HG03469 (cell line): ENCODE results near the gene KCNIP2.

Experiments used
- ATAC-seq: cut with Tn5 transposase; IDR thresholded peaks from one replicate; pipeline ENCODE4 v1.9.1; 2021; ENCODE audit warnings: mild to moderate bottlenecking, moderate library complexity, moderate number of reproducible peaks; ENCODE audit not compliant: unreplicated experiment

KCNIP2 gene

GRCh38 chr10:101785801-101786200 lies 57.8 kb downstream of the KCNIP2 start:
- no peak for ATAC-seq

GRCh38 chr10:101784558-101784957 lies 59.0 kb downstream of the KCNIP2 start:
- ATAC-seq: no peak

GRCh38 chr10:101783736-101784118 lies 59.9 kb downstream of the KCNIP2 start:
- no peak for ATAC-seq

- ATAC-seq: no peak
Observed at GRCh38 chr10:101782811-101783735, 60.5 kb downstream of the KCNIP2 start, which contains the start of gene NPM3. TSS of gene NPM3 (minus strand) at chr10:101783446. CDS start at chr10:101783390, 56 bp downstream.

GRCh38 chr10:101781984-101782810 lies 61.4 kb downstream of the KCNIP2 start:
- ATAC-seq: no peak

- no peak for ATAC-seq
Observed at GRCh38 chr10:101781655-101781983, 62.0 kb downstream of the KCNIP2 start.

- ATAC-seq: no peak
Observed at GRCh38 chr10:101780818-101781654, 62.6 kb downstream of the KCNIP2 start.

- no peak for ATAC-seq
Observed at GRCh38 chr10:101780187-101780817, 63.3 kb downstream of the KCNIP2 start.

- peak; percentile 39 for ATAC-seq
Observed at GRCh38 chr10:101779544-101780186, 63.9 kb downstream of the KCNIP2 start.

- no peak for ATAC-seq
Observed at GRCh38 chr10:101778781-101779543, 64.6 kb downstream of the KCNIP2 start.

GRCh38 chr10:101778151-101778780 lies 65.3 kb downstream of the KCNIP2 start:
- ATAC-seq: no peak

- ATAC-seq: no peak
Observed at GRCh38 chr10:101777619-101778145, 65.9 kb downstream of the KCNIP2 start.

GRCh38 chr10:101776161-101776817 lies 67.3 kb downstream of the KCNIP2 start:
- no peak for ATAC-seq
